ENCODE data around the gene BCL2L15. TPM values are rescaled to one million over a fixed set of nuclear protein-coding genes. Genes with fewer than 3 reads are reported as not detected.
"Not testable (repeated sequence)": the region's sequence is repeated elsewhere in the genome, so short reads cannot be mapped to it uniquely, and the experiment has no call there.

The BCL2L15 gene
- total RNA-seq, 1 experiment from 2014 or later, result 0.48 TPM

DNA sequence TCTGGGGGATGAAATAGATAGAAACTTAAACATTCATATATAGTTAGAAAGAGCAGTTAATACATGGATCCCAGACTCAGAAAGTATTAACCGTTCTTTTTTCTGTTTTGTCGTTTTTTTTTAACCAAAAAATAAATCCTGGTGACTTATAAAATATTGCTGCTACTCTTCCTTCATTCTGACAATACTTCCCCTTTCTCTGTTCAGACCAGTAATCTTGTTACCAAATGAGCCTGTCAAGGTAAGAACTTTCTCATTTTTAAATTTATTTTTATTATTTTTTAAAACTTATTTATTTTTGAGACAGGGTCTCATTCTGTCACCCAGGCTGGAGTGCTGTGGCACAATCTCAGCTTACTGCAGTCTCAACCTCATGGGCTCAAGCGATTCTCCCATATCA, 29.6 kb downstream of the BCL2L15 start:
- H3K36me3 ChIP-seq (ENCODE audit: insufficient read depth, low read length), result peaks cover 8% of the 10 kb centered on the region; the same call in 1 of the 2 replicates

GRCh38 chr1:113856401-113856790, 31.0 kb downstream of the BCL2L15 start:
- H3K4me1 ChIP-seq (ENCODE audit: low read length), result peaks cover 48% of the 10 kb centered on the region
- H3K9me3 ChIP-seq (ENCODE audit: low read length), result no peaks in the 10 kb centered on the region
- H3K4me2 ChIP-seq (ENCODE audit: low read depth, low read length, poor library complexity, severe bottlenecking), result peak overlapping the region; percentile 78
- peaks cover 10% of the 10 kb centered on the region for H3K79me2 ChIP-seq (ENCODE audit: low read length)
- no peak overlapping the region for H2AFZ ChIP-seq (ENCODE audit: low read length)
- no peaks in the 10 kb centered on the region for H3K9me2 ChIP-seq (replicated peaks; ENCODE audit: insufficient read depth, low read length)
- no peaks in the 10 kb centered on the region for H4K20me1 ChIP-seq (ENCODE audit: insufficient read depth, low read depth, low read length)
- H3K27ac ChIP-seq (ENCODE audit: low read length), result peak overlapping the region; percentile 92; the same call in 1 of the 2 replicates
- DNase-seq, result no peak
- H3K36me3 ChIP-seq (ENCODE audit: insufficient read depth, low read length), result peaks cover 8% of the 10 kb centered on the region; the same call in 1 of the 2 replicates
- H3K4me3 ChIP-seq (ENCODE audit: low read length), result no peak overlapping the region
- H3K27me3 ChIP-seq (ENCODE audit: low read length), result no peaks in the 10 kb centered on the region
- no peak overlapping the region for H3K9ac ChIP-seq (ENCODE audit: low read length)

More for the DNA sequence above, 29.6 kb downstream of the BCL2L15 start:
- Histone ChIP-seq H3K9ac (ENCODE audit: low read length) (peak overlapping the region; percentile 58), H3K27ac (ENCODE audit: low read length) (peak overlapping the region; percentile 92), H3K9me2 (replicated peaks; ENCODE audit: insufficient read depth, low read length) (no peaks in the 10 kb centered on the region), H3K4me1 (ENCODE audit: low read length) (peaks cover 53% of the 10 kb centered on the region), H3K4me2 (ENCODE audit: low read depth, low read length, poor library complexity, severe bottlenecking) (peak overlapping the region; percentile 78), H3K9me3 (ENCODE audit: low read length) (no peaks in the 10 kb centered on the region), H3K4me3 (ENCODE audit: low read length) (peak overlapping the region; percentile 62), H4K20me1 (ENCODE audit: insufficient read depth, low read depth, low read length) (no peaks in the 10 kb centered on the region), H3K27me3 (ENCODE audit: low read length) (no peaks in the 10 kb centered on the region), H3K79me2 (ENCODE audit: low read length) (peaks cover 10% of the 10 kb centered on the region), H2AFZ (ENCODE audit: low read length) (peak overlapping the region; percentile 40; the same call in 1 of the 2 replicates)
- peak; percentile 72 for DNase-seq

DNA sequence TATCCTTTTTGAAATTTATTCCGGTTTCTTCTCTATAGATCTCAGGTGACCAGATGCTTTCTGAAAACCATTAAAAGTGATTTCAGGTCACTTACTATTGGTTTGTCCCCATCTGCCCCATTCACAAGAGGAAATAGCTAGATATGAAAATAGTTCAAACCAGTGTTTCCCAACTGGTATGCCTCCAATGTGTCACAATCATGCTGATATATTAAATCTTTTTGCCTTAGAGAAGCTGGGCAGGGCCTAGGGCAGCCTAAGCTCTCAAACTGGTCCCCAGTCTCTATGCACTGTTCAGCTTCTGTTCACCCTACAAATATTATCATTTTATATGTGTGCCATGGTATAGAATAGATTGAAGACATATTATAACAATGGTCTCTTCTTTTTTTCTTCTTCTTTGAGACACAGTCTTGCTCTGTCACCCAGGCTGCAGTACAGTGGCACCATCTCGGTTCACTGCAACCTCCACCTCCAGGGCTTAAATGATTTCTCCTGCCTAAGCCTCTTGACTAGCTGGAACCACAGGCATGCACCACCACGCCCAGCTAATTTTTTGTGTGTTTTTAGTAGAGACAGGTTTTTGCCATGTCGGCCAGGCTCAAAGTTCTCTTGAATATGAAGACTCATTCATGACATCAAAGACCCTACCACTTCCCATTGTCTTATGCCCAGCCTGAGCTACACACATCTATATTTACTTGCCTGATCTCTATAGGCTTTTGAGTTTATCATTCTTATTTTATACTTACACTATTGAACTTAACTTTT, 31.6 kb downstream of the BCL2L15 start:
- no peak overlapping the region for H2AFZ ChIP-seq (ENCODE audit: low read length)
- H3K9ac ChIP-seq (ENCODE audit: low read length), result no peak overlapping the region
- peak overlapping the region; percentile 92; the same call in 1 of the 2 replicates for H3K27ac ChIP-seq (ENCODE audit: low read length)
- peaks cover 10% of the 10 kb centered on the region for H3K79me2 ChIP-seq (ENCODE audit: low read length)
- H3K9me3 ChIP-seq (ENCODE audit: low read length), result no peaks in the 10 kb centered on the region
- no peaks in the 10 kb centered on the region for H4K20me1 ChIP-seq (ENCODE audit: insufficient read depth, low read depth, low read length)
- H3K4me2 ChIP-seq (ENCODE audit: low read depth, low read length, poor library complexity, severe bottlenecking), result no peak overlapping the region
- no peak for DNase-seq
- no peaks in the 10 kb centered on the region for H3K9me2 ChIP-seq (replicated peaks; ENCODE audit: insufficient read depth, low read length)
- H3K4me3 ChIP-seq (ENCODE audit: low read length), result no peak overlapping the region
- no peaks in the 10 kb centered on the region for H3K27me3 ChIP-seq (ENCODE audit: low read length)
- H3K4me1 ChIP-seq (ENCODE audit: low read length), result peaks cover 45% of the 10 kb centered on the region
- peaks cover 8% of the 10 kb centered on the region; the same call in 1 of the 2 replicates for H3K36me3 ChIP-seq (ENCODE audit: insufficient read depth, low read length)

GRCh38 chr1:113854234-113854633, 33.1 kb downstream of the BCL2L15 start:
- Histone ChIP-seq H3K9ac (ENCODE audit: low read length) (no peak overlapping the region), H3K4me1 (ENCODE audit: low read length) (peaks cover 32% of the 10 kb centered on the region), H3K36me3 (ENCODE audit: insufficient read depth, low read length) (peaks cover 8% of the 10 kb centered on the region; the same call in 1 of the 2 replicates), H2AFZ (ENCODE audit: low read length) (no peak overlapping the region), H3K79me2 (ENCODE audit: low read length) (peaks cover 10% of the 10 kb centered on the region), H3K27me3 (ENCODE audit: low read length) (no peaks in the 10 kb centered on the region), H3K27ac (ENCODE audit: low read length) (no peak overlapping the region), H3K9me2 (replicated peaks; ENCODE audit: insufficient read depth, low read length) (no peaks in the 10 kb centered on the region), H3K4me2 (ENCODE audit: low read depth, low read length, poor library complexity, severe bottlenecking) (no peak overlapping the region), H4K20me1 (ENCODE audit: insufficient read depth, low read depth, low read length) (no peaks in the 10 kb centered on the region), H3K4me3 (ENCODE audit: low read length) (no peak overlapping the region), H3K9me3 (ENCODE audit: low read length) (no peaks in the 10 kb centered on the region)
- DNase-seq, result no peak

DNA sequence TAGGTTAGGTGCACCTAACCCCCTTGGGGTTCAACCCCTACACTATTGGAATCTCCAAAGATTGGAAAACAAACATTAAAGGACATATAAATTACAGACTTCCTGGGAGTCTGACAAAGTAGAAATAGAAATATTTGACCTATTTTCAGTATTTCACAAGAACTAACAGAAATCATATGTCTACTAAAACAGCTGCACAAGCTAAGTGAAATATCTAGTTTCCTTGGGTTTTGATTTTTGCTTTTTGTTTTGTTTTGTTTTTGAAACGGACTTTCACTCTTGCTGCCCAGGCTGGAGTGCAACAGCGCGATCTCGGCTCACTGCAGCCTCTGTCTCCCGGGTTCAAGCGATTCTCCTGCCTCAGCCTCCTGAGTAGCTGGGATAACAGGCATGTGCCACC, 34.7 kb downstream of the BCL2L15 start:
- H4K20me1 ChIP-seq (ENCODE audit: insufficient read depth, low read depth, low read length); DNase-seq; H3K4me2 ChIP-seq (ENCODE audit: low read depth, low read length, poor library complexity, severe bottlenecking); H2AFZ ChIP-seq (ENCODE audit: low read length); H3K9ac ChIP-seq (ENCODE audit: low read length); H3K4me3 ChIP-seq (ENCODE audit: low read length); H3K79me2 ChIP-seq (ENCODE audit: low read length); H3K9me3 ChIP-seq (ENCODE audit: low read length); H3K27ac ChIP-seq (ENCODE audit: low read length); H3K9me2 ChIP-seq (replicated peaks; ENCODE audit: insufficient read depth, low read length); H3K27me3 ChIP-seq (ENCODE audit: low read length): not testable (repeated sequence)
- Histone ChIP-seq H3K36me3 (ENCODE audit: insufficient read depth, low read length) (peaks cover 14% of the 10 kb centered on the region; the same call in 1 of the 2 replicates), H3K4me1 (ENCODE audit: low read length) (peaks cover 18% of the 10 kb centered on the region)

GRCh38 chr1:113850127-113850796, 37.1 kb downstream of the BCL2L15 start:
- Histone ChIP-seq H3K27me3 (ENCODE audit: low read length) (no peaks in the 10 kb centered on the region), H3K79me2 (ENCODE audit: low read length) (no peaks in the 10 kb centered on the region), H3K9me2 (replicated peaks; ENCODE audit: insufficient read depth, low read length) (no peaks in the 10 kb centered on the region), H3K4me3 (ENCODE audit: low read length) (no peak overlapping the region), H3K27ac (ENCODE audit: low read length) (peak overlapping the region; percentile 6; the same call in 1 of the 2 replicates), H3K36me3 (ENCODE audit: insufficient read depth, low read length) (peaks cover 16% of the 10 kb centered on the region; the same call in 1 of the 2 replicates), H3K4me2 (ENCODE audit: low read depth, low read length, poor library complexity, severe bottlenecking) (no peak overlapping the region), H4K20me1 (ENCODE audit: insufficient read depth, low read depth, low read length) (no peaks in the 10 kb centered on the region), H2AFZ (ENCODE audit: low read length) (0 out of 2 replicates have a peak overlapping the region, but pooled peaks have one; percentile 58), H3K4me1 (ENCODE audit: low read length) (peaks cover 3% of the 10 kb centered on the region; the same call in 1 of the 2 replicates), H3K9ac (ENCODE audit: low read length) (no peak overlapping the region), H3K9me3 (ENCODE audit: low read length) (no peaks in the 10 kb centered on the region)
- DNase-seq, result no peak

- H2AFZ ChIP-seq (ENCODE audit: low read length), result no peak overlapping the region
- no peak overlapping the region for H3K4me2 ChIP-seq (ENCODE audit: low read depth, low read length, poor library complexity, severe bottlenecking)
- peaks cover 13% of the 10 kb centered on the region; the same call in 1 of the 2 replicates for H3K36me3 ChIP-seq (ENCODE audit: insufficient read depth, low read length)
- peaks cover 3% of the 10 kb centered on the region; the same call in 1 of the 2 replicates for H3K4me1 ChIP-seq (ENCODE audit: low read length)
- H3K4me3 ChIP-seq (ENCODE audit: low read length), result no peak overlapping the region
- H3K27me3 ChIP-seq (ENCODE audit: low read length), result no peaks in the 10 kb centered on the region
- no peaks in the 10 kb centered on the region for H3K9me3 ChIP-seq (ENCODE audit: low read length)
- no peak for DNase-seq
- no peaks in the 10 kb centered on the region for H3K9me2 ChIP-seq (replicated peaks; ENCODE audit: insufficient read depth, low read length)
- H3K9ac ChIP-seq (ENCODE audit: low read length), result no peak overlapping the region
- no peaks in the 10 kb centered on the region for H4K20me1 ChIP-seq (ENCODE audit: insufficient read depth, low read depth, low read length)
- no peaks in the 10 kb centered on the region for H3K79me2 ChIP-seq (ENCODE audit: low read length)
- no peak overlapping the region for H3K27ac ChIP-seq (ENCODE audit: low read length)
Measured at GRCh38 chr1:113849072-113849471, 38.3 kb downstream of the BCL2L15 start.
